Measurements from ENCODE around the gene TOMM70.

Gene TOMM70

DNA sequence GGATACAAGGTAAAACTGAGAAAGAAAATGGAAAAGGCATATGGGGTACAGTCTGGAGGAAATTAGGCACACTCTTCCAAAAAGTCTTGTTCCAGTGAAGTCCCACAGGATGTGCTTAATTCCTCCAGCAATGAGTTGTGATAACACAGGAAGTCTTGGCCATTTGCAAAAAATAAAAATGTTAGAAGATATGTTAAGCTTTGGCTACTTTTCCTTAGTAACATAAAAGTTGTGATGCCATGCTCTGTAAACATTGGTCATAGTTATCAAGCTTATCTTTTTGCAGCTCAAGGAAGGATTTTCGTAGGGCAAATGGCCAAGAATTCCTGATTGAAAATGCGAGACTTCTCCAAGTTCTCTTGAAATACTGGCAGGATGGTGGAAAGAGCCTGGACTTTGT lies 26.8 kb upstream of the TOMM70 start:
- Histone ChIP-seq H3K4me3 (ENCODE audit: low read depth in 1 of 2, low read length in 2 of 2) (no peak overlapping the region), H3K9me3 (ENCODE audit: control insufficient read depth in 1 of 2, low read length in 2 of 2) (no peaks in the 10 kb centered on the region), H3K27ac (ENCODE audit: low read depth, low read length) (no peak overlapping the region), H3K9ac (ENCODE audit: low read depth in 1 of 2, low read length in 2 of 2) (no peak overlapping the region), H3K36me3 (ENCODE audit: control insufficient read depth in 1 of 2, insufficient read depth in 2 of 2, low read length in 2 of 2) (no peaks in the 10 kb centered on the region), H3K4me1 (ENCODE audit: control insufficient read depth in 1 of 2, insufficient read depth in 2 of 2, low read length in 2 of 2) (peaks cover 0 to 11% of the 10 kb centered on the region in 2 donors), H3K27me3 (ENCODE audit: control insufficient read depth in 1 of 2, insufficient read depth in 2 of 2, low read length in 2 of 2) (no peaks in the 10 kb centered on the region)

GRCh38 chr3:100426067-100426682 lies 25.3 kb upstream of the TOMM70 start:
- no peaks in the 10 kb centered on the region for H3K27me3 ChIP-seq (ENCODE audit: control insufficient read depth in 1 of 2, insufficient read depth in 2 of 2, low read length in 2 of 2)

DNA sequence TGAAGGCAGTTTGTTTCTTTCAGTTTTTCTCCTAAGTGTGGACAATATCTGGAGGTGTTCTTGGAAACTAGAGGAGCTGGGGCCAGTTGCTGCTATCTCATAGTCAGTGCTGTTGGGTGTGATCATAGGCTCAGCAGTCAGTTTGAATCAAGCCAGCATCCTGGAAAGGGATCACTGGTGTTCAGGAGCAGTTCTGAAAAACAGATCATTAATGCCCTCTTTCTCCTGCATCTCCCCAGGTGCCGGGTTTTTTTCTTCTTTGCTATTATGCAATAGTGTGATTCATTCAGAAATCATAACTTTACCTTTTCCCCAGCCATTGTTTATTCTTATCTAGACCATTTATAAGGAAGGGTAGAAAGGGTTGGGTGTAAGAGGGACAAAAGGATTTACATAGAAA lies 24.4 kb upstream of the TOMM70 start:
- no peak overlapping the region for H3K27ac ChIP-seq (ENCODE audit: low read depth, low read length)
- H3K9me3 ChIP-seq (ENCODE audit: control insufficient read depth in 1 of 2, low read length in 2 of 2): no peaks in the 10 kb centered on the region
- H3K4me1 ChIP-seq (ENCODE audit: control insufficient read depth in 1 of 2, insufficient read depth in 2 of 2, low read length in 2 of 2): peaks cover 0 to 11% of the 10 kb centered on the region in 2 donors
- H3K27me3 ChIP-seq (ENCODE audit: control insufficient read depth in 1 of 2, insufficient read depth in 2 of 2, low read length in 2 of 2): no peaks in the 10 kb centered on the region
- no peak overlapping the region for H3K4me3 ChIP-seq (ENCODE audit: low read depth in 1 of 2, low read length in 2 of 2)
- H3K9ac ChIP-seq (ENCODE audit: low read depth in 1 of 2, low read length in 2 of 2): no peak overlapping the region
- no peaks in the 10 kb centered on the region for H3K36me3 ChIP-seq (ENCODE audit: control insufficient read depth in 1 of 2, insufficient read depth in 2 of 2, low read length in 2 of 2)

More at GRCh38 chr3:100426067-100426682, 25.3 kb upstream of the TOMM70 start:
- Histone ChIP-seq H3K9ac (ENCODE audit: low read depth in 1 of 2, low read length in 2 of 2) (no peak overlapping the region), H3K4me1 (ENCODE audit: control insufficient read depth in 1 of 2, insufficient read depth in 2 of 2, low read length in 2 of 2) (peaks cover 0 to 11% of the 10 kb centered on the region in 2 donors), H3K9me3 (ENCODE audit: control insufficient read depth in 1 of 2, low read length in 2 of 2) (no peaks in the 10 kb centered on the region), H3K4me3 (ENCODE audit: low read depth in 1 of 2, low read length in 2 of 2) (no peak overlapping the region), H3K36me3 (ENCODE audit: control insufficient read depth in 1 of 2, insufficient read depth in 2 of 2, low read length in 2 of 2) (no peaks in the 10 kb centered on the region), H3K27ac (ENCODE audit: low read depth, low read length) (no peak overlapping the region)

DNA sequence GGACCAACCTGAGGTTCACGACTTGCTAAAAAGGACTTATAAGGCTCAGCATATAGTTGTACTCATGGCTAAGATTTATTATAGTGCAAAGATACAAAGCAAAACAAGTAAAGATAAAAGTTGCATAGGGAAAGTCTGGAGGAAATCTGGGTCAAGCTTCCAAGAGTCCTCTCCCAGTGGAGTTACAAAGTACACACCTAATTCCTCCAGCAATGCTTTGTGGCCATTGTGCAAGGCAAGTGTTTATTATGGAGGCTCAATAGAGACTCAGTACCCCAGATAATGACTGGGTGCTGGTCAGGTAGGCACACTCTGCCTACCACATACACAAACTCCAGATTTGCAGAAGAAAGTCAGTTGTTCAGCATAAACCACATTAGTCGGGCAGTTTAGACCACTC lies 23.4 kb upstream of the TOMM70 start:
- Histone ChIP-seq H3K27me3 (ENCODE audit: control insufficient read depth in 1 of 2, insufficient read depth in 2 of 2, low read length in 2 of 2) (no peaks in the 10 kb centered on the region), H3K4me3 (ENCODE audit: low read depth in 1 of 2, low read length in 2 of 2) (no peak overlapping the region), H3K27ac (ENCODE audit: low read depth, low read length) (no peak overlapping the region), H3K9ac (ENCODE audit: low read depth in 1 of 2, low read length in 2 of 2) (no peak overlapping the region), H3K9me3 (ENCODE audit: control insufficient read depth in 1 of 2, low read length in 2 of 2) (no peaks in the 10 kb centered on the region), H3K36me3 (ENCODE audit: control insufficient read depth in 1 of 2, insufficient read depth in 2 of 2, low read length in 2 of 2) (no peaks in the 10 kb centered on the region), H3K4me1 (ENCODE audit: control insufficient read depth in 1 of 2, insufficient read depth in 2 of 2, low read length in 2 of 2) (peaks cover 0 to 11% of the 10 kb centered on the region in 2 donors)

DNA sequence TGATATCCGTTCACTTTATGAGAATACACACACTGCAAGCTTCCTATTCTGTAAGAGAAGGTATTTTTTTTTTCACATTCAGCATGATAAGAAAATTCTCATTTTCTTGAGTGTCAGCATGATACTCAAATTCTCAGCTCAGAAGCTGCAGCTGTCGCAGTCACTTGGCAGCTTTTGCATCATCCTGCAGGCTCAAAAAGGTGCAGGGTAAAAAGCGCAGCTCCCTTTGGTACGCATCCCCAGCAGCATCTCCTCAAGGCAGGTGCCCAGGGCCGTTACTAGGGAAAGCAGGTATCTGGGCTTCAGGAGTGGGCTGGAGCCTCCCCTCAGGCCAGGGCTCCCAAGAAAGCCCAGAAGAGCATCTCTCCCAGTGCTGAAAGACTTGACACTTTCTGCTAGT lies 22.7 kb upstream of the TOMM70 start:
- Histone ChIP-seq H3K36me3 (ENCODE audit: control insufficient read depth in 1 of 2, insufficient read depth in 2 of 2, low read length in 2 of 2) (no peaks in the 10 kb centered on the region), H3K4me3 (ENCODE audit: low read depth in 1 of 2, low read length in 2 of 2) (no peak overlapping the region), H3K9ac (ENCODE audit: low read depth in 1 of 2, low read length in 2 of 2) (no peak overlapping the region), H3K27me3 (ENCODE audit: control insufficient read depth in 1 of 2, insufficient read depth in 2 of 2, low read length in 2 of 2) (no peaks in the 10 kb centered on the region), H3K27ac (ENCODE audit: low read depth, low read length) (no peak overlapping the region), H3K9me3 (ENCODE audit: control insufficient read depth in 1 of 2, low read length in 2 of 2) (no peaks in the 10 kb centered on the region), H3K4me1 (ENCODE audit: control insufficient read depth in 1 of 2, insufficient read depth in 2 of 2, low read length in 2 of 2) (peaks cover 0 to 11% of the 10 kb centered on the region in 2 donors)

DNA sequence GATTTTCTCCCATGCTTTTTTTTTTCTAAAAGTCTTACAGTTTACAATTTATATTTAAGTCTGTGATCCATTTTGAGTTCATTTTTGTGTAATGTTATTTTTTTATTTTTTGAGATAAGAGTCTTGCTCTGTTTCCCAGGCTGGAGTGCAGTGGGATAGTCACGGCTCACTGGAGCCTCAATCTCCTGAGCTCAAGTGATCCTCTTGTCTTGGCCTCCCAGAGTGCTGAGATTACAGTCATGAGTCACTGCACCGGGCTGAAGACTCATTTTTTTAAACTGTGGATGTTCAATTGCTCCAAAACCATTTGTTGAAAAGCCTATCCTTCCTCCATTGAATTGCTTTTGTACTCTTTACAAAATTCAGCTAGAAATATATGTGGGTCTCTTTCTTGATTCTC lies 20.0 kb upstream of the TOMM70 start:
- H3K36me3 ChIP-seq (ENCODE audit: control insufficient read depth in 1 of 2, insufficient read depth in 2 of 2, low read length in 2 of 2): no peaks in the 10 kb centered on the region

GRCh38 chr3:100419406-100419805 lies 18.5 kb upstream of the TOMM70 start:
- no peaks in the 10 kb centered on the region for H3K36me3 ChIP-seq (ENCODE audit: control insufficient read depth in 1 of 2, insufficient read depth in 2 of 2, low read length in 2 of 2)
- H3K9ac ChIP-seq (ENCODE audit: low read depth in 1 of 2, low read length in 2 of 2): no peak overlapping the region
- no peaks in the 10 kb centered on the region for H3K27me3 ChIP-seq (ENCODE audit: control insufficient read depth in 1 of 2, insufficient read depth in 2 of 2, low read length in 2 of 2)
- H3K9me3 ChIP-seq (ENCODE audit: control insufficient read depth in 1 of 2, low read length in 2 of 2): no peaks in the 10 kb centered on the region
- H3K4me3 ChIP-seq (ENCODE audit: low read depth in 1 of 2, low read length in 2 of 2): no peak overlapping the region
- H3K27ac ChIP-seq (ENCODE audit: low read depth, low read length): no peak overlapping the region
- H3K4me1 ChIP-seq (ENCODE audit: control insufficient read depth in 1 of 2, insufficient read depth in 2 of 2, low read length in 2 of 2): peaks cover 0 to 4% of the 10 kb centered on the region in 2 donors

More for the DNA sequence above, 20.0 kb upstream of the TOMM70 start:
- H3K4me3 ChIP-seq (ENCODE audit: low read depth in 1 of 2, low read length in 2 of 2): no peak overlapping the region
- H3K4me1 ChIP-seq (ENCODE audit: control insufficient read depth in 1 of 2, insufficient read depth in 2 of 2, low read length in 2 of 2): peaks cover 0 to 6% of the 10 kb centered on the region in 2 donors
- no peak overlapping the region for H3K9ac ChIP-seq (ENCODE audit: low read depth in 1 of 2, low read length in 2 of 2)
- no peaks in the 10 kb centered on the region for H3K27me3 ChIP-seq (ENCODE audit: control insufficient read depth in 1 of 2, insufficient read depth in 2 of 2, low read length in 2 of 2)
- H3K27ac ChIP-seq (ENCODE audit: low read depth, low read length): no peak overlapping the region
- no peaks in the 10 kb centered on the region for H3K9me3 ChIP-seq (ENCODE audit: control insufficient read depth in 1 of 2, low read length in 2 of 2)

DNA sequence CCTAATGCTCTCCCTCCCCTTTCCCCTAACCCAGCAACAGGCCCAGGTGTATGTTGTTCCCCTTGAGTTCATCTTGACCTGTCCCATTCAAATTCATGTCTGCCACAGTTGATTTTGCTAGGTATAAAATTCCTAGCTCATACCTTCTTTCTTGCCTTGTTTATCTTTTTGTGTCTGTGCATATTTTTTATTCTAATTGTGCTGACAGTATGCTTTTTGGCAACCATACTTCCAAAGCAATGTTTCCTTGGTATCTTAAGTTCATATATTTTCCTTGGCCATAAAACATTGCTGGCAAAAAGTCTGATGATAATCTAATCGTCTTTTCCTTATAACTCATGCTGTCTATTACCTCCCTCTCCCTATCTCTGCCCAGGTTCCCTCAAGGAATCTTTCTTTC lies 16.0 kb upstream of the TOMM70 start:
- H3K27me3 ChIP-seq (ENCODE audit: control insufficient read depth in 1 of 2, insufficient read depth in 2 of 2, low read length in 2 of 2): no peaks in the 10 kb centered on the region
- no peaks in the 10 kb centered on the region for H3K36me3 ChIP-seq (ENCODE audit: control insufficient read depth in 1 of 2, insufficient read depth in 2 of 2, low read length in 2 of 2)
- H3K4me3 ChIP-seq (ENCODE audit: low read depth in 1 of 2, low read length in 2 of 2): no peak overlapping the region
- H3K9me3 ChIP-seq (ENCODE audit: control insufficient read depth in 1 of 2, low read length in 2 of 2): no peaks in the 10 kb centered on the region
- H3K9ac ChIP-seq (ENCODE audit: low read depth in 1 of 2, low read length in 2 of 2): no peak overlapping the region
- H3K27ac ChIP-seq (ENCODE audit: low read depth, low read length): no peak overlapping the region
- H3K4me1 ChIP-seq (ENCODE audit: control insufficient read depth in 1 of 2, insufficient read depth in 2 of 2, low read length in 2 of 2): no peaks in the 10 kb centered on the region

DNA sequence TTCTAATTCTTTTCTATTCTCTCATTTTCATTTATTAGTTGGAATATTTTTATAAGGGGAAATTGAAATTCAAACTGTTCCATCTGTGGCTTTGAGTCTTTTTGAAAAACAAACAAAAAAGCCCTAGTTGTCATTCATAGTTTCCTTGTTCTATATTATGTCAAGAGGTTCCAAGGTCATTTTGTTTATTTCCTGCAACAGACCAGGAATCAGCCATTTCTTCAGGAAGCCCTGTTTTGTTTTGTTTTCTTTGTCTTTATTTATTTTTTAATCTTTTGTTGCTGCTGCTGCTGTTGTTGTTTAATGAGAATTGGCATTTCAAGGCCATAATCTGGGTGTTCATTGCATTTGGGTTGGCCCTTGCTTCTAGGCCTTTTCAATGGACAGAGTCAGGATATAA lies 15.3 kb upstream of the TOMM70 start:
- Histone ChIP-seq H3K27ac (ENCODE audit: low read depth, low read length) (no peak overlapping the region), H3K4me3 (ENCODE audit: low read depth in 1 of 2, low read length in 2 of 2) (no peak overlapping the region), H3K4me1 (ENCODE audit: control insufficient read depth in 1 of 2, insufficient read depth in 2 of 2, low read length in 2 of 2) (no peaks in the 10 kb centered on the region), H3K9me3 (ENCODE audit: control insufficient read depth in 1 of 2, low read length in 2 of 2) (peaks cover 0 to 5% of the 10 kb centered on the region in 2 donors), H3K27me3 (ENCODE audit: control insufficient read depth in 1 of 2, insufficient read depth in 2 of 2, low read length in 2 of 2) (no peaks in the 10 kb centered on the region), H3K9ac (ENCODE audit: low read depth in 1 of 2, low read length in 2 of 2) (no peak overlapping the region), H3K36me3 (ENCODE audit: control insufficient read depth in 1 of 2, insufficient read depth in 2 of 2, low read length in 2 of 2) (no peaks in the 10 kb centered on the region)

DNA sequence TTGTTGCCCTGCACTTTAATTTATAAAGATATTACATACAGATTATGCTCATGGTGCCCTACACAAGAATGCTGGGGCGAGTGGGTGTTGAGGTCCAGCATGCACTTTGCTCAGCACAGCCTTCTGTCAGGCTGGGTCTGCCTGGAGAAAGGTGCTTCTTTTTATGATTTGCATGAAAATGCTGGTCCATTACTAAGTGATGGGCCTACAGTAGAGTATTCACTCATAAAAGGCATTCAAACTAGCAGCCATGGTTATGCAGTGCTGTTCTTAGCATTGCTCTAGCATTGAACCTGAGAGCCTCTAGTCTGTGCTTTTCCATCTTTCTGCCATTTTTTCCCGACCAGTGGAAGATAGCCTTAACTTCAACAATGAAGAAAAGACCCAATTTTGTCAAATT lies 12.7 kb upstream of the TOMM70 start:
- Histone ChIP-seq H3K4me1 (ENCODE audit: control insufficient read depth in 1 of 2, insufficient read depth in 2 of 2, low read length in 2 of 2) (no peaks in the 10 kb centered on the region), H3K27ac (ENCODE audit: low read depth, low read length) (no peak overlapping the region), H3K9me3 (ENCODE audit: control insufficient read depth in 1 of 2, low read length in 2 of 2) (peaks cover 0 to 8% of the 10 kb centered on the region in 2 donors)

More for the DNA sequence above, 12.7 kb upstream of the TOMM70 start:
- Histone ChIP-seq H3K36me3 (ENCODE audit: control insufficient read depth in 1 of 2, insufficient read depth in 2 of 2, low read length in 2 of 2) (no peaks in the 10 kb centered on the region), H3K9ac (ENCODE audit: low read depth in 1 of 2, low read length in 2 of 2) (no peak overlapping the region), H3K4me3 (ENCODE audit: low read depth in 1 of 2, low read length in 2 of 2) (no peak overlapping the region), H3K27me3 (ENCODE audit: control insufficient read depth in 1 of 2, insufficient read depth in 2 of 2, low read length in 2 of 2) (no peaks in the 10 kb centered on the region)
